ENCODE data around the gene C1orf159. TPM values are rescaled to one million over a fixed set of nuclear protein-coding genes. Genes with fewer than 3 reads are reported as not detected.
"Not testable (repeated sequence)": the region's sequence is repeated elsewhere in the genome, so short reads cannot be mapped to it uniquely, and the experiment has no call there.

The C1orf159 gene
- total RNA-seq, 1 donor from 2014 or later, result 11.7 TPM

GRCh38 chr1:1069056-1069710 lies 46.7 kb downstream of the C1orf159 start:
- H3K27ac ChIP-seq, result no peak overlapping the region

DNA sequence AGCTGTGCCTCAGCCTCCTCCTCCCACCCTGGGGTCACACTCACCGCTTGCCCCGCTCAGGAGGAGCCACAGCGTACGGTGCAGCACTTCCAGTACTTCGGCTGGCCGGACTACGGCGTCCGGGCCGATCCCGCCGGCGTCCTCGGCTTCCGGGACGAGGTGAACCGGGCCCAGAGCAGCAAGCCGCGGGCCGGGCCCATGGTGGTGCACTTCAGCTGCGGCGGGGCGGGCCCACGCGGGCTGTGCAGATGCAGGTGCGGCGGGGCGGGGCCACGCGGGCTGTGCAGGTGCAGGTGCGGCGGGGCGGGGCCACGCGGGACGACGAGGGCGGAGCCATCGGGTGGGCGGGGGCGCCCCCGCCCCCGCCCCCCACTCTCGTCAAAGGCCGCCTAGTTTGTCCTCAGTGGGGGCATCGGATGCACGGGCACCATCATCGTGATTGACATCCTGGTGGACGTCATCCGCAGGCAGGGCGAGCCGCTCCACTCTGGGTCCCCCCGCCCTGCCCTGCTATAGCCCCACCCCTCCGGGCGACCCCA lies 47.3 kb downstream of the C1orf159 start:
- H3K27me3 ChIP-seq (ENCODE audit: low read depth), result peaks cover 45% of the 10 kb centered on the region
- H3K36me3 ChIP-seq, result no peaks in the 10 kb centered on the region
- intact Hi-C loops (cut with DNase I), result no loop called here
- H3K4me3 ChIP-seq, result peak overlapping the region; percentile 58
- ATAC-seq (peak; percentile 77 to 89), DNase-seq (peak; percentile 89)
- TF ChIP-seq, protein P1, sequence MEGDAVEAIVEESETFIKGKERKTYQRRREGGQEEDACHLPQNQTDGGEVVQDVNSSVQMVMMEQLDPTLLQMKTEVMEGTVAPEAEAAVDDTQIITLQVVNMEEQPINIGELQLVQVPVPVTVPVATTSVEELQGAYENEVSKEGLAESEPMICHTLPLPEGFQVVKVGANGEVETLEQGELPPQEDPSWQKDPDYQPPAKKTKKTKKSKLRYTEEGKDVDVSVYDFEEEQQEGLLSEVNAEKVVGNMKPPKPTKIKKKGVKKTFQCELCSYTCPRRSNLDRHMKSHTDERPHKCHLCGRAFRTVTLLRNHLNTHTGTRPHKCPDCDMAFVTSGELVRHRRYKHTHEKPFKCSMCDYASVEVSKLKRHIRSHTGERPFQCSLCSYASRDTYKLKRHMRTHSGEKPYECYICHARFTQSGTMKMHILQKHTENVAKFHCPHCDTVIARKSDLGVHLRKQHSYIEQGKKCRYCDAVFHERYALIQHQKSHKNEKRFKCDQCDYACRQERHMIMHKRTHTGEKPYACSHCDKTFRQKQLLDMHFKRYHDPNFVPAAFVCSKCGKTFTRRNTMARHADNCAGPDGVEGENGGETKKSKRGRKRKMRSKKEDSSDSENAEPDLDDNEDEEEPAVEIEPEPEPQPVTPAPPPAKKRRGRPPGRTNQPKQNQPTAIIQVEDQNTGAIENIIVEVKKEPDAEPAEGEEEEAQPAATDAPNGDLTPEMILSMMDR (IDR thresholded peaks at IDR 0.05), result no peak
- no peaks in the 10 kb centered on the region for H3K9me3 ChIP-seq
- H3K4me1 ChIP-seq, result peaks cover 20% of the 10 kb centered on the region
- H3K27ac ChIP-seq, result peak overlapping the region; percentile 54

More at GRCh38 chr1:1069056-1069710, 46.7 kb downstream of the C1orf159 start:
- peaks cover 14% of the 10 kb centered on the region for H3K4me1 ChIP-seq
- H3K36me3 ChIP-seq, result no peaks in the 10 kb centered on the region
- intact Hi-C loops (cut with DNase I), result no loop called here
- ATAC-seq (peak; percentile 80 to 82), DNase-seq (peak; percentile 82)
- no peaks in the 10 kb centered on the region for H3K9me3 ChIP-seq
- peak overlapping the region; percentile 58 for H3K4me3 ChIP-seq
- TF ChIP-seq, protein P1 (IDR thresholded peaks at IDR 0.05), result no peak
- H3K27me3 ChIP-seq (ENCODE audit: low read depth), result peaks cover 45% of the 10 kb centered on the region

DNA sequence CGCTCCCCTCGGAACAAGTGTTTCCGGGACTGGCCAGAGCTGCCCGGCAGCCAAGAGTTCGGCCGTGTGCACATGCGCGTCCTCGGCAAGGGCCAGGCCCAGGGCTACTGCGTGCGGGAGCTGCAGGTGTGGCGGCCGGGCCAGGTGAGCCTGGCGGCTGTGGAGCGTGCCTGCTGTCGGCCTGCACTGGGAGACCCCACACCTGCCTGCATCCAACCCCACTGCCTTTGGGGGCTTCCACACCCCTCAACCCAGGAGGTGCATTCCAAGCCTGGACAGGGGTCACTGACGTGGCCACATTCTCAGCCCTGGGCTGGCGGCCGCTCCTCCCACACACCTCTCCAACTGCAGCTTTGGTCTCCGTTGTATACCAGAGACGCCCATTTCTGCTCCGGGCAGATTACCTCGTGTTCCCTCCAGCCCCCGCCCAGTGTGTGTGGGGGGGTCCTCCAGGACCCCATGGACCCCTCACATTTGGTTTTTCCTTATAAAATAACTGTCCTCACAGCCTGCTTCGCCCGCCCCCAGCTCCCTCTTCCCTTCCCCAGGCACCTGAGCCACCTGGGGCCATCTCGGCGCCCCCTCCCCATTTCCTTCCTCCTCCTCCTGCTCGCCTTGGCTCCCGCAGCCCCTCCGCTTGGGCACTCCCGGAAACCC lies 47.9 kb downstream of the C1orf159 start:
- intact Hi-C loops (cut with DNase I), result no loop called here
- Histone ChIP-seq H3K4me3 (peak overlapping the region; percentile 58), H3K4me1 (peaks cover 21% of the 10 kb centered on the region), H3K36me3 (no peaks in the 10 kb centered on the region), H3K9me3 (no peaks in the 10 kb centered on the region), H3K27me3 (ENCODE audit: low read depth) (peaks cover 46% of the 10 kb centered on the region), H3K27ac (peak overlapping the region; percentile 54)
- ATAC-seq (peak; percentile 7 to 35), DNase-seq (peak; percentile 76)
- TF ChIP-seq, protein P1 (IDR thresholded peaks at IDR 0.05), result no peak

GRCh38 chr1:1067284-1067859 lies 48.5 kb downstream of the C1orf159 start:
- Histone ChIP-seq H3K36me3 (no peaks in the 10 kb centered on the region), H3K9me3 (no peaks in the 10 kb centered on the region), H3K4me3 (peak overlapping the region; percentile 58), H3K4me1 (peaks cover 21% of the 10 kb centered on the region), H3K27ac (no peak overlapping the region), H3K27me3 (ENCODE audit: low read depth) (peaks cover 52% of the 10 kb centered on the region)
- DNase-seq, result no peak
- no peak for ATAC-seq
- TF ChIP-seq, protein P1 (IDR thresholded peaks at IDR 0.05), result no peak
- intact Hi-C loops (cut with DNase I), result no loop called here

DNA sequence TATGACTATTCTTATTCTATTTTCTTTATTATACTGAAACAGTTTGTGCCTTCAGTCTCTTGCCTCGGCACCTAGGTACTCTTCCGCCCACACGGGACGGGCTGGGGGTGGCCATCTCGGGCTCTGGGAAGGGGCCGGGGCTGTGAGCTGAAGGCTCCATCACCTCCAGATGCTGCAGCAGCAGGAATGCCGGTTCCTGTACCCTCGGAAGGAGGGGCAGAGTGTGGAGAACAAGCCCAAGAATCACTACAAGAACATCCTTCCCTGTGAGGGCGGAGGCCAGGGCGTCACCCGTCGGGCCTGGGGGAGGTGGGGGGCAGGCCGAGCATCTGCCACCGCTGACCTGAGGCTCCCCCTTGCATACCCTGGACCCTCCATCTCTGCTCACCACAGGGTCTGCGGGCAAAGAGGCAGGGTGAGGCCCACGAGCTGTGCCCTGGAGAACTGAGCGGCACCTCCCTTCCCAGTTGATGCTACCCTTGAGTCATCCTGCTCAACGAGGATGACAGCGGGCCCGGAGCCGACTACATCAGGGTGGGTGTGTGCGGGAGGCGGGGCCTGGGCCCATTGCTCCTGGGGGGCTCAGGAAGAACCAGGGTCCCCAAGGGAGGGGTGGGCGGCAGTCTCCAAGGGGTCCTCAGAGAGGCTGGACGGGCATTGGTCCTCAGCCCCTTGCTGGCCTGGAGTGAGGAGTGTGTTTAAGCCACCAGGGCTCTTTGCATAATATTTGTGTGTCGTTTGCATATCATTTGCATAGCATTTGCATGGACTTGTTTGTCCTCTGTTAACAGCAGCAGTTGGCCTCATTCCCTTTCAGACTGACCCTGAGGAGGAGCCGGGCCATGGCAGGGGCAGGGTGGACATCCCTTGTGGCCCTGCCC lies 49.2 kb downstream of the C1orf159 start:
- Histone ChIP-seq H3K27me3 (ENCODE audit: low read depth) (peaks cover 57% of the 10 kb centered on the region), H3K4me1 (peaks cover 21% of the 10 kb centered on the region), H3K27ac (no peak overlapping the region), H3K4me3 (no peak overlapping the region), H3K36me3 (no peaks in the 10 kb centered on the region), H3K9me3 (no peaks in the 10 kb centered on the region)
- no peak for DNase-seq
- TF ChIP-seq, protein P1 (IDR thresholded peaks at IDR 0.05), result no peak
- no peak for ATAC-seq
- intact Hi-C loops (cut with DNase I), result no loop called here

- DNase-seq; H3K27ac ChIP-seq; intact Hi-C loops (cut with DNase I); ATAC-seq; H3K36me3 ChIP-seq; H3K9me3 ChIP-seq; H3K4me3 ChIP-seq: not testable (repeated sequence)
- peaks cover 65% of the 10 kb centered on the region for H3K27me3 ChIP-seq (ENCODE audit: low read depth)
- H3K4me1 ChIP-seq, result peaks cover 21% of the 10 kb centered on the region
Measured at GRCh38 chr1:1065940-1066304, 50.0 kb downstream of the C1orf159 start.
